ENCODE results near the gene ARRB1.

The ARRB1 gene

GRCh38 chr11:75233754-75234172 is 117.7 kb downstream of the ARRB1 start:
- peak in 2 of 56 donors; percentile 4 to 7 for DNase-seq

- no peak for DNase-seq
These were observed 120.8 kb downstream of the ARRB1 start for GRCh38 chr11:75230621-75231020.

- DNase-seq: no peak
These were observed 122.0 kb downstream of the ARRB1 start for GRCh38 chr11:75229466-75229865.

DNA sequence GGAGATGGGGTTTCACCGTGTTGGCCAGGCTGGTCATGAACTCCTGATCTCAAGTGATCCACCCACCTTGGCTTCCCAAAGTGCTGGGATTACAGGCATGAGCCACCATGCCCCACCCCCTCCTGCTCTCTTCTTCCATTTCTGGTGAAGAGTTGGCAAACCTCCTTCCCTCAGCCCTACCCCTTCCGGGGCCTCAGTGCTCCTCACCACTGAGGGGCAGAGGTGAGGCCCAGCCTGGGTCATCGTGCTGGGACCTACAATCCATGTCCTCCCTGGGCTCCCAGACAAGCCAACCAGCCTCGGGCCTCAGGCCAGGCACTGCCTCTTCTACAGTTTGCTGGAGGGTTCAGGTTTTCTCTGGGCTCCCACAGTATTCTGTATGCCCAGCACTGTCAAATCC is 125.7 kb downstream of the ARRB1 start:
- no peak for DNase-seq

- DNase-seq: no peak
These were observed 127.4 kb downstream of the ARRB1 start for GRCh38 chr11:75223954-75224643.

- no peak for DNase-seq
These were observed 131.6 kb downstream of the ARRB1 start for GRCh38 chr11:75219869-75220268.

- DNase-seq: no peak
These were observed 136.6 kb downstream of the ARRB1 start for GRCh38 chr11:75214843-75215242.

GRCh38 chr11:75214411-75214821 is 137.0 kb downstream of the ARRB1 start:
- DNase-seq: peak in 22 of 56 donors; percentile 4 to 48 (median 18)

Measured in nucleus accumbens (tissue), 56 donors.